Measurements from ENCODE around the gene HSD11B1. TPM values are rescaled to one million over a fixed set of nuclear protein-coding genes. Genes with fewer than 3 reads are reported as not detected.

Gene HSD11B1
- total RNA-seq, 6 donors from 2014 or later: 3.1 to 25.8 (median 17.4) TPM

DNA sequence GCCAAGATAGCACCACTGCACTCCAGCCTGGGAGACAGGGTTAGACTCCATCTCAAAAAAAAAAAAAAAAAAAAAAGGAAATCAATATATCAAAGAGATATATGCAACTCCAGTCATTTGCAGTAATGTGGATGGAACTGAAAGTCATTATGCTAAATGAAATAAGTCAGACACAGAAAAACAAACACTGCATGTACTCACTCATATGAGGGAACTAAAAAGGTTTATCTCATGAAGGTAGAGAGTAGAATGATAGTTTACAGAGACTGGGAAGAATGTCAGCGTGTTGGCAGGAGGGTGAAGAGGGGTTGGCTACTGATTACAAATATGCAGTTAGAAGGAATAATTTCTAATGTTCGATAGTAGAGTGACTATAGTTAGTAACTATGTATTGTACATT lies 13.2 kb downstream of the HSD11B1 start:
- H3K4me3 ChIP-seq: no peak overlapping the region
- TF ChIP-seq, protein P1, sequence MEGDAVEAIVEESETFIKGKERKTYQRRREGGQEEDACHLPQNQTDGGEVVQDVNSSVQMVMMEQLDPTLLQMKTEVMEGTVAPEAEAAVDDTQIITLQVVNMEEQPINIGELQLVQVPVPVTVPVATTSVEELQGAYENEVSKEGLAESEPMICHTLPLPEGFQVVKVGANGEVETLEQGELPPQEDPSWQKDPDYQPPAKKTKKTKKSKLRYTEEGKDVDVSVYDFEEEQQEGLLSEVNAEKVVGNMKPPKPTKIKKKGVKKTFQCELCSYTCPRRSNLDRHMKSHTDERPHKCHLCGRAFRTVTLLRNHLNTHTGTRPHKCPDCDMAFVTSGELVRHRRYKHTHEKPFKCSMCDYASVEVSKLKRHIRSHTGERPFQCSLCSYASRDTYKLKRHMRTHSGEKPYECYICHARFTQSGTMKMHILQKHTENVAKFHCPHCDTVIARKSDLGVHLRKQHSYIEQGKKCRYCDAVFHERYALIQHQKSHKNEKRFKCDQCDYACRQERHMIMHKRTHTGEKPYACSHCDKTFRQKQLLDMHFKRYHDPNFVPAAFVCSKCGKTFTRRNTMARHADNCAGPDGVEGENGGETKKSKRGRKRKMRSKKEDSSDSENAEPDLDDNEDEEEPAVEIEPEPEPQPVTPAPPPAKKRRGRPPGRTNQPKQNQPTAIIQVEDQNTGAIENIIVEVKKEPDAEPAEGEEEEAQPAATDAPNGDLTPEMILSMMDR (IDR thresholded peaks at IDR 0.05): no peak
- TF ChIP-seq POLR2AphosphoS5 (IDR thresholded peaks at IDR 0.05): no peak
- TF ChIP-seq EP300 (IDR thresholded peaks at IDR 0.05): no peak
- TF ChIP-seq POLR2A (IDR thresholded peaks at IDR 0.05): no peak
- no peaks in the 10 kb centered on the region for H3K9me3 ChIP-seq
- H3K36me3 ChIP-seq: no peaks in the 10 kb centered on the region
- 76 to 78% methylated on average over 2 of the region's 2 CpGs for WGBS, 2 donors
- DNase-seq: no peak
- H3K4me1 ChIP-seq: no peaks in the 10 kb centered on the region
- H3K27me3 ChIP-seq: no peaks in the 10 kb centered on the region
- ATAC-seq (ENCODE audit: low FRiP score in 2 of 2): no peak
- no peak overlapping the region for H3K27ac ChIP-seq

DNA sequence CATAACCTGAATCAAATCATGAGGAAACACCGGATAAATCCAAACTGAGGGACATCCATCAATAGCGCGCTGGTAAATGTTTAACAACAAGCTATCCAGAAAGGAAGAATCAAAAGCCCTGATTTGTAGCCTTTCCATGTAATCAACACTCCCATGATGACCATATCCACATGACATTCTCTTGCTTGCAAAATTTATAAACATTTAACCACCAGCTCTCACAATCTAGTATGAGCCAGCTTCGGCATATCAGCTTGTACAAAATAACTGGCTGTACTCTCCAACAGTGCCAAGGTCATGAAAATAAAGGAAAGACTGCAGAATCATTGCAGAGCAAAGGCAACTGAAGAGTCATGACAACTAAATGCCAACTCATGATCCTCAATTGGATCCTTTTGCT lies 15.7 kb downstream of the HSD11B1 start:
- ATAC-seq (ENCODE audit: low FRiP score in 2 of 2) (no peak), DNase-seq (no peak)
- Histone ChIP-seq H3K4me1 (no peaks in the 10 kb centered on the region), H3K36me3 (no peaks in the 10 kb centered on the region), H3K27ac (no peak overlapping the region), H3K4me3 (no peak overlapping the region), H3K9me3 (no peaks in the 10 kb centered on the region), H3K27me3 (no peaks in the 10 kb centered on the region)
- 83 to 85% methylated on average over 4 of the region's 4 CpGs for WGBS, 2 donors
- TF ChIP-seq, protein P1 (IDR thresholded peaks at IDR 0.05): no peak
- TF ChIP-seq POLR2A (IDR thresholded peaks at IDR 0.05): no peak
- no peak for TF ChIP-seq POLR2AphosphoS5 (IDR thresholded peaks at IDR 0.05)
- no peak for TF ChIP-seq EP300 (IDR thresholded peaks at IDR 0.05)

DNA sequence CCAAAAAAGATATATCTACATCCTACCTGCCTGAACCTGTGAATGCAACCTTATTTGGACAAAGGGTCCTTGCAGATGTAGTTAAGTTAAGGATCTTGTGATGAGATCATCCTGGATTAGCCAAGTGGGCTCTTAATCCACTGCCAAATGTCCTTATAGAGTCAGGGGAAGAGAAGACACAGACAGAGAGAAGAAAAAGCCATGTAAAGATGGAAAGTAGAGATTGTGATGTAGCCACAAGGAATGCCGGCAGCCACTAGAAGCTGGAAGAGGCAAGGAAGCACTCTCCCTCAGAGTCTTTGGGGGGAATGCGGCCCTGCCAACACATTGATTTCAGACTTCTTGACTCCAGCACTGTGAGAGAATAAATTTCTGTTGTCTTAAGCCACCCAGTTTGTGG lies 16.2 kb downstream of the HSD11B1 start:
- H3K27ac ChIP-seq: no peak overlapping the region
- H3K4me1 ChIP-seq: no peaks in the 10 kb centered on the region
- no peak for DNase-seq
- WGBS, 2 donors: 93 to 94% methylated on average over 2 of the region's 2 CpGs
- H3K36me3 ChIP-seq: no peaks in the 10 kb centered on the region
- H3K27me3 ChIP-seq: no peaks in the 10 kb centered on the region
- H3K4me3 ChIP-seq: no peak overlapping the region
- no peaks in the 10 kb centered on the region for H3K9me3 ChIP-seq
- TF ChIP-seq POLR2A (IDR thresholded peaks at IDR 0.05) (no peak), POLR2AphosphoS5 (IDR thresholded peaks at IDR 0.05) (no peak), EP300 (IDR thresholded peaks at IDR 0.05) (no peak)
- TF ChIP-seq, protein P1 (IDR thresholded peaks at IDR 0.05): no peak
- no peak for ATAC-seq (ENCODE audit: low FRiP score in 2 of 2)

DNA sequence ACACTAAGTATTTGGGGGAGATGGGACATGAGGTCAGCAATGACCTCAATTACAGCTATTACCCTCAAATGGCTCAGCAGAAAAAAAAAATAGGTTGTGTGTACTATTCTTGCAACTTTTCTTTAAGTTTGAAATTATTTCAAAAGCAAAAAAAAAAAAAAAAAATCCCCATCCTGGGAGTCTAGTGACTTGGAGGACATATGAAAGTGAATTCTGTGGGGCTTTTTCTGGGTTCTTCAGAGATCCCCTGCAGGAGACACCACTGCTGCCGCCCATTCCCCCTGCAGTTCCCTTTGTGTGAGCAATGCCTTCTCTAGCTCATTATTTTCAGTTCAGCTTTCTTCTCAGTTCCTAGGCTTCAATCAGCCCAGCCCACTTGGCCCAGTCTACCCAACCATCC lies 16.7 kb downstream of the HSD11B1 start:
- ATAC-seq (ENCODE audit: low FRiP score in 2 of 2) (no peak), DNase-seq (no peak)
- Histone ChIP-seq H3K4me3 (no peak overlapping the region), H3K9me3 (no peaks in the 10 kb centered on the region), H3K27me3 (no peaks in the 10 kb centered on the region), H3K27ac (no peak overlapping the region), H3K36me3 (no peaks in the 10 kb centered on the region), H3K4me1 (no peaks in the 10 kb centered on the region)
- WGBS, 2 donors: 90 to 92% methylated on average over 1 of the region's 1 CpG
- TF ChIP-seq, protein P1 (IDR thresholded peaks at IDR 0.05): no peak

DNA sequence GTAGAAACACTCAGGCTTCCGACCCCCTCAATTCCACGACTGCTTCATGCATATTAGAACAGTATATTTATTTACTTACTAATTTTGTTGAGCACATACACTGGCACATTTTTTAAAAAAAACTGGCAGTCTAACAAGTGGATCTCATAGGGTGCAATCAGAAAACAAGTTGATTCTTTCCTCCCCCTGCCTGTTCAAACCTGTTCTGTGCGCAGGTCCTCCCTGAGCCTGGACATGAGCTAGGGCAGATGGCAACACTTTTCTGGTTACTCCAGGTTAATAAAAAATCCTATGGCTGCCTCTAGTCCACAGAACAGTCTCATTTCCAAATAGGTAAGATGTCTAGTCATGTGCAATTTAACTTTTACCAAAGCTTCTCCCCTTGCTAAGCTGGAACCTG lies 18.6 kb downstream of the HSD11B1 start:
- no peak overlapping the region for H3K4me3 ChIP-seq
- 89 to 97% methylated on average over 3 of the region's 3 CpGs for WGBS, 2 donors
- H3K27me3 ChIP-seq: no peaks in the 10 kb centered on the region
- no peaks in the 10 kb centered on the region for H3K9me3 ChIP-seq
- no peaks in the 10 kb centered on the region for H3K36me3 ChIP-seq
- TF ChIP-seq, protein P1 (IDR thresholded peaks at IDR 0.05): no peak
- TF ChIP-seq EP300 (IDR thresholded peaks at IDR 0.05) (no peak), POLR2A (IDR thresholded peaks at IDR 0.05) (no peak), POLR2AphosphoS5 (IDR thresholded peaks at IDR 0.05) (no peak)
- ATAC-seq (ENCODE audit: low FRiP score in 2 of 2) (no peak), DNase-seq (no peak)
- H3K27ac ChIP-seq: no peak overlapping the region
- no peaks in the 10 kb centered on the region for H3K4me1 ChIP-seq

Data from upper lobe of left lung (tissue), 6 donors.